NK-92 treated with Interleukin-12 subunit alpha and Interleukin-12 subunit beta, amount 100 ng/mL, for 24 hours (cell line): ENCODE results near the gene WNT9B.

Experiments used
- DNase-seq: peaks from one replicate; lab custom pipeline; 2025; lab: John Stamatoyannopoulos, UW

WNT9B gene

GRCh38 chr17:46881015-46881414, 29.6 kb downstream of the WNT9B start:
- no peak for DNase-seq

DNA sequence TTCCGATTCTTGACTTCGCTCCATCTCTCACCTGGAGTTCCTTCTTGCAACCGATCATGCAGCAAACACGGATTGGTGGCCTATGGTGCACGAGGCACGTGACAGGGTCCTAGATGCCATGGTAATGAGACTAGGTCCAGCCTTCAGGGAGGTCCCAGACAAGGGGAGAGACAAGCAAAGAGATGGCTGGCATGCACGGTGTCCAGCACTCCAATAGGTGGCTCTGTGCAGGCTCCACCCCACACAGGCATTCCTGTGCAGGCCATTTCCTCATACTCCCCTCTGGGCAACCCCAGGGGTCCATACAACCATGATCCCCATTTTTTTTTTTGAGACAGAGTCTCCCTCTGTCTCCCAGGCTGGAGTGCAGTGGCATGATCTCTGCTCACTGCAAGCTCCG, 31.3 kb downstream of the WNT9B start:
- DNase-seq = no peak

DNA sequence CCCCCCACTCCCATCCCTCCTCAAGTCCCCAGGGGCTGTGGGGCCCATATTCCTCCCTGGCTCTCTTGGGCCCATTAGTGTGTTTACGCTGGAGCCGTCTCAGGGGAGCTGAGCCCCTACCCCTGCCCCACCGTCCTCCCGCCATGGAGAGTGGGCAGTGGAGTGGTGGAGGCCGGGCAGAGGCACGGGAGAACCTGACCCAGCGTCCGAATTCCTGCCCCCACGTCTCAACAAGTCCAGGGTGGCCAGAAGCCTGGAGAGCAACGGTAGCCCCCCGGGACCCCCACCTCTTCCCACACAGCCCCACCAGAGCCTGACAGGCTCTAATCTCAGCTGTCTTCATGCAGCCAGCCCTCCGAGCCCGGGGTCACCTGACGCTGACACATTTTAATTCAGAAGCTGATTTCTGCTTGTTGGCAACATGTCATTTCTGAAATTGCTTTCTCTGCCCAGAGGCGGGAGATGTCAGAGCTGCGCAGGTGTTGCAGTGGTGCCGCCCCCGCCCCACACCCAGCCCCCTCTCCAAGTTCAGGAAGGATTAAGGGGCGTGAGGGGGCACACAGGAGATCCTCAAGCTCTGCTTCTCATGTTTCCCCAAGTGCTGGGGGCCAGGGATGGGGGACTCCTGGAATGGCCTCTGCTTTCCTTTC, 32.6 kb downstream of the WNT9B start:
- DNase-seq = no peak

DNA sequence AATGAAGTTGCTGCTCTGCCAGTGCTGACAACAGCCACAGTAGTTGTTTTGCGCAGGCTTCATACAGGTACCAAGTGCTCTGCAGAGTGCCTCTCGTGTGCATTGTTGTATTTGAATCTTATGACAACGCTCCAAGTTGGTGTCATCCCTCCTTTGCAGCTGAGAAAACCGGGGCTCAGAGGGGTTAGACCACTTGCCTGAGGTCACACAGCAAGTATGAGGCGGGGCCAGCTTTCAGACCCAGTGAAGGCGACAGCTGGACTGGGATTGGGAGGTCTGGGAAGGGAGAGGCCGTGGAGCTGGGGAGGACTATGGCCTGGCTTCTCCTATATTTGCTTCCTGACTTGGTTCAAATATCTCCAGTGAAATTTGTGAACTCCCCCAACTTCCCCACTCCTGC, 33.2 kb downstream of the WNT9B start:
- DNase-seq = no peak

GRCh38 chr17:46885415-46886309, 34.3 kb downstream of the WNT9B start:
- DNase-seq = no peak

DNA sequence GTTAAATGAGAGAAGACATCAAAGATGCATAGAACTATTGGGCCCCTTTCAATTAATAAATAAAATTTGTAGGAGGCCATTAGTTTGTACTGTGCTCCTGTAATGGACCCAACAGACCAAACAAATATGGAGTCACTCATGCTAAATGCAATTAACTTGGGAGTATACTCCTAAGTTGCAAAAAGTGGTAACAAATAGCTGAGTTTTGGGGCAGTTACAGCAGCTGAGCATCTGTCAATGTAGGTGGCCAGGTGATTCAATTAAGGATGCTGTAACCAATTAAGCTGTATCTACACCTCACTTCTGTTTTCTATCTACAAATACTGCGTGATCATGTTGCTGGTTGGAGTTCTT, 34.9 kb downstream of the WNT9B start:
- no peak for DNase-seq

DNA sequence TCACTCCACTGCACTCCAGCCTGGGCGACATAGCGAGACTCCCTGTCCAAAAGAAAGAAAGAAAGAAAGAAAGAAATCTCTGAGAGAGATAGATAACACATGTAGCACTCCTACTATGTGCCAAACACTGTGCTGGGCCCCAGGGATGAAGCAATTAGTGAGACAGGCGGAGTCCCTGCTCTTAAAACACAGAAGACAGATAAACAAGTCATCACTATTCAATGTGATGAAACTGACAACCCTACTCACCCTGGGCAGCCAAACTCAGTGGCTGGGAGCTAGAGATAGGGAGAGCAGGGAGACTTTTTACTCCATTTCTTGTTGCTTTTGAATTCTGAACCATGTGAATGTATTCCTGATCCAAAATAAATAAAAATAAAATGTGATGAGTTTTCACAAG, 36.3 kb downstream of the WNT9B start:
- no peak for DNase-seq

- no peak for DNase-seq
These were observed 37.3 kb downstream of the WNT9B start for GRCh38 chr17:46888727-46889126.

DNA sequence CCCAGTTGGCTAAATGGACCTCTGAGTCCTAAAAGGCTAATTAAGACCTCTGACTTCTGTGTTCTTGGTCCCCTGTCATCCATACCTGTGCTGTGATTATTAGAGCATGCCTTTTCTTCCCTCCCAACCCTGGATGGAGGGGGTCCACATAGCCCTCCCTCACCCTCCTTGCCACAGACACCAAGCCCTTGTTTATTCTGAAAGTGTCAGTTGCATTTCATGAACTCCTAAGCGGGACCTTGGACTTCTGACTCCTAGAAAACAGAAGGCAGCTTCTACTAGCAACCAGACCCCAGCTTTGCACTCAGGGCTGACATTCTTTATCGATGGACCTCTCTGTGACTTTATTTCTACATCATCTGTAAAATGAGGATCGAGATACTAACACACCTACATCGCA, 38.1 kb downstream of the WNT9B start:
- DNase-seq = no peak

DNA sequence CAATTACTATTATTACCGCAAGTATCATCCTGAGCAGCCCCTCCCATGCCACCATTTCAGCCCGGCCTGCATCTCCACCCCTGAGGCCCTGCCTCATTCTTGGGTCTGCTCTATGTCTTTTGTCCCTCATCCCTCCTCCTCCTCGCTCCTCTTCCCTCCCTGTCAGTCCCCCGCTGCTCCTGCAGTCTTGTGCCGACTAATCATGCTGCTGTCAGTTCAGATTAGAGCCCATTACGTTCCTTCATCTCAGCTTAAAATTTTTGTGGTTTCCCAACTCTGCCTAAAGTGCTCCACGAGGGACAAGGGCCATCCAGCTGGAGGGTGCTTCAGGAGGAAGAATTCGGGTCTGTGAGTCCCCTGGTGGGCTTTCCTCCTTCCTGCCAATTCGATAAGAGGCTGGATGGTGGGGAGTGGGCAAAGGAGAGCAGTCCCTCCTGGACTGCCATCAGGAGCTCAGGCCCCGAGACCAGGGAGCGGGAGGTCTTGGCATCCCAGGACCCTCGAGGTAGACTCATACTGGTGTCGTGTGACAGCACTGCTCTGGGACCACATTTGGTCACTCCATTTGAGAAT, 38.7 kb downstream of the WNT9B start:
- no peak for DNase-seq

- DNase-seq = no peak
These were observed 39.3 kb downstream of the WNT9B start for GRCh38 chr17:46890638-46891037.

DNA sequence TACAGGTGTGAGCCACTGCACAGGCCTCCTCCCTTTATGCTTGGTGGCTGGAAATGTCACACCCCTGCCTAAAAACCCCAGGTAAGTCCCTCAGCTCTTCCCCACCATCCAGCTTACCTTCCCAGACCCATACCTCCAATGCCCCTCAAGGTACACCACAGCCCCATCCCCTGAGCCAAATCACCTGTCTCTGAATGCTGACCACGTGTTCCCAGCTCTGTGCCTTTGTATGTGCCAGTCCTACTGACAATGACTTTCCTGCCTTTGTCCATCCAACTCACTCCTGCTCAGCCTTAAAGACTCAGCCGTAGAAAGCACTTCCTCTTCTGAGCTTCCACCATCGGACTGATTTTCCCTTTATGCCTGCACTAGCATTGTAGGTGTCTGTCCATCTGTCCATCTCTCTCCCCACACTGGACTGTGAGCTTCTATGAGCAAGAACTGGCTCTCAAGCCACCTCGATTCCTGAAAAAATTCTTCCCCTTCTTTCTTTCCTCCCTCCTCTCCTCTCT, 40.9 kb downstream of the WNT9B start:
- no peak for DNase-seq

- no peak for DNase-seq
These were observed 42.6 kb downstream of the WNT9B start for GRCh38 chr17:46894024-46894423.

DNA sequence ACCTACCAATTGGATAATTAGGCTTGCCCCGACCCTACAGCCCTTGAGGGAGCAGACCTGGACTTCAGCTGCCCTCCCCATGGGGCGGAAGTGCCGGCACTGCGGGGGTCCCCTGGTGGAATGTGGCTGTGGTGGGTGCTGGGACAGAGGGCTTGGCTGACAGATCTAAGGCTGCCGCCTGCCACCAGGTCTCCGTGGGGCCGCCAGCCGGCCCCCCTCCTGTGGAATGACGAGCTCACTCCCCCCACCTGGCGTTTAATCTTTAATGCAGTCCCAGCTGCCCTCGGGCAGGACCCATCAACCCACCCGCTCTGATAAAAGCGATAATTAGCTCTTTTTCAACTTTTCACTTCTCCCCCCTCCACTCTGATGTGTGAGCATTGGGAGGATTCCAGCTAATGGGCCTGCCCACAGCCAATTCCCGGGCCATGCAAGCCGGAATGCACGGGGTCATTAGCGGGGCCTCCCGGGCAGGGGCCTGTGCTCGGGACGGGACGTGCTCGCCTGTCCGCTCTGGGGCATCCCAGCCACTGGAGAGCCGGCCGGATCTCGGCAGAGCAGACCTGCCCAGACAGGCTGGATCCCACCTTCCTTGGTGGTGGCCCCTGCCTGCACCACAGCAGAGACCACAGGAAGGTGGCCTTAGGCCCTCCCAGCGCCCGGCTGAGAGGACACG, 43.2 kb downstream of the WNT9B start:
- no peak for DNase-seq

DNA sequence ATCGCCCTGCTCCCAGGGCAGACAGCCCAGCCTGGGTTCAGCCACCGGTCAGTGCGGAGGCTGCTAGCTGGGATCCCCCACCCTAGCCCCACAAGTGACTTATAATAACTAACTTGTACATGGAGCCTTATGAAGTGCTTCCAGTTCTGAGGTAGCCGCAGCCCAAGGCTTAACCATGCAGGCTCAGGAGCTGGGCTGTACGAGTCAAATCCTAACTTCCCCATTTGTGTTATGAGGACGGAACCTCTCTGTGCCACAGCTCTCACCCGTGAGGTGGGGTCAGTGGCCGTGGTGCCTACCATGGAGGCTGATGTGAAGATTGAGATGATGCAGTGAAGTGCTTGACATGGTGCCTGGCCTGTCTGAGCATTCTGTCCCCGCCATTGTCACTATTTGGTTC, 43.8 kb downstream of the WNT9B start:
- no peak for DNase-seq

GRCh38 chr17:46896991-46897390, 45.6 kb downstream of the WNT9B start:
- DNase-seq = no peak

GRCh38 chr17:46898364-46898763, 47.0 kb downstream of the WNT9B start:
- DNase-seq = no peak

- DNase-seq = no peak
These were observed 47.5 kb downstream of the WNT9B start for GRCh38 chr17:46898860-46899259.

- DNase-seq = no peak
These were observed 49.9 kb downstream of the WNT9B start for GRCh38 chr17:46901291-46901690.

- DNase-seq = no peak
These were observed 52.6 kb downstream of the WNT9B start for GRCh38 chr17:46903762-46904672.

- no peak for DNase-seq
These were observed 56.8 kb downstream of the WNT9B start for GRCh38 chr17:46908068-46908737.
